ENCODE data around the gene PRKAG2.

Gene PRKAG2

DNA sequence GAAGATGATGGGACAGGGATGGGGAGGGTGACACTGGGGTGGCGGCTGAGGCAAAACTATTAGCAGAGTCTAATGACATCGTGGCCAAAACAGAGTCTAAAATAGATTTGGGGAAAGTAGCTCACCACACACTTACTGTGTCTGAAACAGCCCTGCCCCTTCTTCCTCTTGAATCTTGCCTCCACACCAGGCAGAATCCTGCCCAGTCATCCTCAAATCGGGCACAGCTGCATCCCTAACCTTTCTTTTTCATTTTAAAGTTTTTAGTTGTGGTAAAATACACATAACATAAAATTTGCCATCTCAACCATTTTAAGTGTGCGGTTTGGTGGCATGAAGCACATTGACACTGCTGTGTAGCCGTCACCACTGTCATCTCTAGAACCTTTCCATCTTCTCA lies 90.0 kb downstream of the PRKAG2 start:
- no peaks in the 10 kb centered on the region for H3K36me3 ChIP-seq (ENCODE audit: insufficient read depth, low read length)
- H4K20me1 ChIP-seq (ENCODE audit: insufficient read depth, low read length) = no peaks in the 10 kb centered on the region
- H3F3A ChIP-seq (ENCODE audit: insufficient read depth, low read length) = no peaks in the 10 kb centered on the region
- H3K4me1 ChIP-seq (ENCODE audit: insufficient read depth, low read length, severe bottlenecking) = no peaks in the 10 kb centered on the region
- H3K4me2 ChIP-seq (ENCODE audit: low read length) = no peak overlapping the region
- no peak overlapping the region for H3K27ac ChIP-seq (ENCODE audit: low read depth, low read length, poor library complexity, severe bottlenecking)
- no peaks in the 10 kb centered on the region for H3K9me3 ChIP-seq (ENCODE audit: low read length)
- H3K9me2 ChIP-seq (ENCODE audit: low read depth, low read length) = no peaks in the 10 kb centered on the region
- no peaks in the 10 kb centered on the region for H3K79me2 ChIP-seq (ENCODE audit: insufficient read depth, low read length)
- no peak overlapping the region for H2AFZ ChIP-seq (ENCODE audit: low read length)
- peaks cover 3% of the 10 kb centered on the region; the same call in 1 of the 2 replicates for H3K27me3 ChIP-seq (ENCODE audit: insufficient read depth, low read length)
- TF ChIP-seq CTCF (IDR thresholded peaks at IDR 0.05; ENCODE audit: low read length) (no peak), EZH2 (IDR thresholded peaks at IDR 0.05; ENCODE audit: borderline replicate concordance, low read length) (no peak)
- no peak overlapping the region for H3K4me3 ChIP-seq (ENCODE audit: low read depth, low read length, poor library complexity, severe bottlenecking)
- H3K9ac ChIP-seq (ENCODE audit: low read length) = no peak overlapping the region

DNA sequence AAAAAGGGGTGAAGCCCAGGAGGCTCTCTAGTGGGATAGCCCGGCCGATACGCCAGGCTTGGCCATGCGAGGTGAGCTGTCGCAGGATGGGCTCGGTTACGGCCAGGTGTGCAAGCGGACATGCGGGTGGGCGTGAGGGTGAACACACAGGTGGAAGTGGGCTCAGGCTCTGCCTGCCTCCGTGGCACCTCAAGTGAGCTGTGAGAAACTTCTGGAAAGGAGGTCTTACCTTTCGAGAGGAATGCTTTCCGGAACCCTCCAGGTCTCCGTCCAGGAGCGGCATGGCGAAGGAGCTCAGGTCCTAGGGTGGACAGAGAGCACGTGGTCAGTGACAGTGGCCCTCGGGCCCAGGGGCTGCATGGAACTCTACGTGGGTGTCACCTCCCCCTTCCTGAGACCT lies 90.7 kb downstream of the PRKAG2 start:
- no peak overlapping the region for H3K4me2 ChIP-seq (ENCODE audit: low read length)
- TF ChIP-seq EZH2 (IDR thresholded peaks at IDR 0.05; ENCODE audit: borderline replicate concordance, low read length) (no peak), CTCF (IDR thresholded peaks at IDR 0.05; ENCODE audit: low read length) (no peak)
- H3K36me3 ChIP-seq (ENCODE audit: insufficient read depth, low read length) = no peaks in the 10 kb centered on the region
- no peaks in the 10 kb centered on the region for H3K9me2 ChIP-seq (ENCODE audit: low read depth, low read length)
- H3K27ac ChIP-seq (ENCODE audit: low read depth, low read length, poor library complexity, severe bottlenecking) = no peak overlapping the region
- H2AFZ ChIP-seq (ENCODE audit: low read length) = no peak overlapping the region
- no peaks in the 10 kb centered on the region for H3K9me3 ChIP-seq (ENCODE audit: low read length)
- no peak overlapping the region for H3K4me3 ChIP-seq (ENCODE audit: low read depth, low read length, poor library complexity, severe bottlenecking)
- no peak overlapping the region for H3K9ac ChIP-seq (ENCODE audit: low read length)
- no peaks in the 10 kb centered on the region for H3K4me1 ChIP-seq (ENCODE audit: insufficient read depth, low read length, severe bottlenecking)
- H3F3A ChIP-seq (ENCODE audit: insufficient read depth, low read length) = no peaks in the 10 kb centered on the region
- peaks cover 3% of the 10 kb centered on the region; the same call in 1 of the 2 replicates for H3K27me3 ChIP-seq (ENCODE audit: insufficient read depth, low read length)
- no peaks in the 10 kb centered on the region for H4K20me1 ChIP-seq (ENCODE audit: insufficient read depth, low read length)
- no peaks in the 10 kb centered on the region for H3K79me2 ChIP-seq (ENCODE audit: insufficient read depth, low read length)

- H3K27me3 ChIP-seq (ENCODE audit: insufficient read depth, low read length) = peaks cover 3% of the 10 kb centered on the region; the same call in 1 of the 2 replicates
- TF ChIP-seq EZH2 (IDR thresholded peaks at IDR 0.05; ENCODE audit: borderline replicate concordance, low read length) (no peak), CTCF (IDR thresholded peaks at IDR 0.05; ENCODE audit: low read length) (no peak)
- H3K4me2 ChIP-seq (ENCODE audit: low read length) = no peak overlapping the region
- H3K4me3 ChIP-seq (ENCODE audit: low read depth, low read length, poor library complexity, severe bottlenecking) = no peak overlapping the region
- no peaks in the 10 kb centered on the region for H4K20me1 ChIP-seq (ENCODE audit: insufficient read depth, low read length)
- no peaks in the 10 kb centered on the region for H3K79me2 ChIP-seq (ENCODE audit: insufficient read depth, low read length)
- H3K36me3 ChIP-seq (ENCODE audit: insufficient read depth, low read length) = no peaks in the 10 kb centered on the region
- H3K9me3 ChIP-seq (ENCODE audit: low read length) = no peaks in the 10 kb centered on the region
- H3K9me2 ChIP-seq (ENCODE audit: low read depth, low read length) = no peaks in the 10 kb centered on the region
- H3F3A ChIP-seq (ENCODE audit: insufficient read depth, low read length) = no peaks in the 10 kb centered on the region
- no peak overlapping the region for H2AFZ ChIP-seq (ENCODE audit: low read length)
- no peak overlapping the region for H3K27ac ChIP-seq (ENCODE audit: low read depth, low read length, poor library complexity, severe bottlenecking)
- no peaks in the 10 kb centered on the region for H3K4me1 ChIP-seq (ENCODE audit: insufficient read depth, low read length, severe bottlenecking)
- no peak overlapping the region for H3K9ac ChIP-seq (ENCODE audit: low read length)
Observed at GRCh38 chr7:151785681-151785965, 91.3 kb downstream of the PRKAG2 start.

All from OCI-LY1 (cell line).